HL-60/S4 treated with retinoic acid at 250 ng/mL for 4 days and 3 days (cell line): Measurements from ENCODE around the gene CEP41.
"Not testable (repeated sequence)": the region's sequence is repeated elsewhere in the genome, so short reads cannot be mapped to it uniquely, and the experiment has no call there.

Experiments
- in situ Hi-C: fragments of 300-500 bp; cut with MboI; formaldehyde crosslinking; loops from 2 replicates; pipeline ENCODE4 v1.7.0; 2022; ENCODE audit warnings: low sequenced_read_pairs

The CEP41 gene

DNA sequence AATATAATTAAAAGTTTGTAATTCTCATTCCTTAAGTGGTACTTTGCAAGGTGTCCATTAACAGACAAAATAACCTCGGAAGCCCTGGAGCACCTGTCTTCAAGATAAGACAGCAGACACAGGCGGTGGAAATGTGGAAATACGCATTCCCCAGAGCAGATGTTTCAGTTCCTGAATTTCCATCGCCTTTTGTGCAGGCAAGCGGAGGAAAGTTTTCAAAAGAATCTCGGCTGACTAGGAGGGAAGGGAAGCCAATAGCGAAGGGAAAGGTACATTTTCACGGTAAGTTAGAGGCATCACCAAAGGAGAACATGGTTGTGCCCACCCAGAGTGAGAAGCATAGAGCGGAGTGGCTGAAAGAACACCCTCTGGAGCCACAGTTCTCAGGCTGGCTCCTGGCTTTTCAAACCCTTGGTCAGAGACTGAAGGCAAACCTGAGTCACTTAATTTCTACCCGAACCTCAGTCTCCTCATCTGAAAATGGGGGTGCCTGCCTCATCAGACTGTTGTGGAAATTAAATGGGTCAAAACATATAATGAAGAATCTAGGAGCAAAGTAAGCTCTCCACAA, 46.9 kb downstream of the CEP41 start:
- in situ Hi-C loops: no loop called here

DNA sequence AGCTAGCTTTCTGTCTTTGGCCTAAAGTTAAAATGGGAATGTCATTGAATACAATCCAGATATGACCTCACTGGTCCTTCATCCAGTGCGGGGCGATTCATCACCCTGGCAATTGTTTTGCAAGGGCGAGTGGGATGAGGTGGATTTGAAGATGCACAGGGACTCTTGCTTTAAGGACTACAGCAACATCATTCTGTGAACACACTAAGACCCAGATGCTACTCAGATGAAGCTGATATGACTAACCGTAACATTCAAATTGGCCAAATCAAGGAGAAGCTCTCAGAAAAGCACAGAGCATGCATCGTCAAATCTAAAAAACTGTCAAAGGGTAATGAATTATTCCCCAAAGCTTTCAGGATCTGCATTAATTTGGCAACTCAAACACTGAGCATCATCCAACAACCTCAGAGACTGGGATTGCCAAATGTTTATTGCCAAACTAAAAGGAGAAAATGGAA, 47.7 kb downstream of the CEP41 start:
- in situ Hi-C loops: no loop called here

DNA sequence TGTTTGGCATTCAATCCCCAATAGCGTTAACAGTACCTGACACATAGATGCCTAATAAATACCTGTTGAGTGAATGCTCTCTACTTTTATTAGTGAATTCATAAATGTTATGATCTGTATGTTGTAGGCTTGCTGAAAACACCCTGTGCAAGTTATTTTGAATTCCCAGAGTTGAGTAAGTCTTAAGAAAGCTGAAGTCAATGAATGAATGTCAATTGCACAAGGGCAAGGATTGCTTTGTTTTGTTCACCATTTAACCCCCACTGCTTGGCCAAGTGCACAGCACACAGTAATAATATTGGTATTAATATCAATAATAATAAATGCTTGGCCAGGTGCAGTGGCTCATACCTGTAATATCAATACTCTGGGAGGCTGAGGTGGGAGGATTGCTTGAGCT, 50.3 kb downstream of the CEP41 start:
- in situ Hi-C loops: no loop called here

GRCh38 chr7:130388671-130389070, 52.1 kb downstream of the CEP41 start:
- in situ Hi-C loops: no loop called here

- in situ Hi-C loops: no loop called here
Measured at GRCh38 chr7:130387628-130388403, 53.0 kb downstream of the CEP41 start.

- in situ Hi-C loops: no loop called here
Measured at GRCh38 chr7:130387306-130387627, 53.5 kb downstream of the CEP41 start.

DNA sequence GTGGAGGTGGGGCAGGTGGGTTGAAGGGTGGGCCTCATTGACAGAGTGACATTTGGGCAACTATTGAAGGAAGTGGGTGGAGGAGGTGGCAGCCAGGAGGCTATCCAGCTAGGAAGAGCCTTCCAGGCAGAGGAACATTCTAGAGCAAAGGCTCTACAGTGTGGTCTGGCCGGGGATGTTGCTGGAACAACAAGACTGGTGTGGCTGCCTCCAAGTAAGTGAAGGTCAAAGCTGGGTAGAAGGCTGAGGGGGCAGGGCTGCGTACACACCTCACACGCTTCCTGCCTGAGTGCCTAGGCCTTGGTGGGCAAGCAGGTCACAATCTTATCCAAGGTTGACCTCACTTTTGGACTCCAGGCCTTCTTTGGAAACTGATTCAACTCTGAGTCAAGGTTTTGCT, 53.9 kb downstream of the CEP41 start:
- in situ Hi-C loops: no loop called here

DNA sequence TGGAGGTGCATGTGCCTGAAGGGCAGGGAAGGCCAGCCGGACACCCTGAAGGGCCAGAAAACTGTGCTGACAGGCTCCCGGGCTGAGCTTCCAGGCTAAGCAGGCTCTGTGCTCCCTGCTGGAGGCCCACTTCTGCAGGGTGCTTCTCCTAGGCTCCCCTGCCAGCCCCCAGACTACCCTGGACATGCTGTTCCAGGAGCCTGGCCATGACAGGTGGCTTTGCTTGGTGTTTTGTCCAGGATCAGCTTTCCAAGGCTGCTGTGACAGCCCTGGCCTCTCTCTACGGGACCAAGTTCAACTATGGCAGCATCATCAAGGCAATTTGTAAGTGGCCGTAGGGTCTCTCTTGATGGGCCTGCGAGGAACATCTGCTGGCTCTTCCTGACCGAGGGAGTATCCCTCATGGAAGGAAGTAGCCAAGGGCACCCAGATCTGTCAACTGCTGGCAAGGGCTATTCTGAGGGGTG, 55.2 kb downstream of the CEP41 start:
- in situ Hi-C loops: no loop called here

- in situ Hi-C loops: no loop called here
Measured at GRCh38 chr7:130384841-130385599, 55.8 kb downstream of the CEP41 start.

- in situ Hi-C loops: no loop called here
Measured at GRCh38 chr7:130384371-130384801, 56.4 kb downstream of the CEP41 start.

- in situ Hi-C loops: no loop called here
Measured at GRCh38 chr7:130383187-130383980, 57.4 kb downstream of the CEP41 start.

DNA sequence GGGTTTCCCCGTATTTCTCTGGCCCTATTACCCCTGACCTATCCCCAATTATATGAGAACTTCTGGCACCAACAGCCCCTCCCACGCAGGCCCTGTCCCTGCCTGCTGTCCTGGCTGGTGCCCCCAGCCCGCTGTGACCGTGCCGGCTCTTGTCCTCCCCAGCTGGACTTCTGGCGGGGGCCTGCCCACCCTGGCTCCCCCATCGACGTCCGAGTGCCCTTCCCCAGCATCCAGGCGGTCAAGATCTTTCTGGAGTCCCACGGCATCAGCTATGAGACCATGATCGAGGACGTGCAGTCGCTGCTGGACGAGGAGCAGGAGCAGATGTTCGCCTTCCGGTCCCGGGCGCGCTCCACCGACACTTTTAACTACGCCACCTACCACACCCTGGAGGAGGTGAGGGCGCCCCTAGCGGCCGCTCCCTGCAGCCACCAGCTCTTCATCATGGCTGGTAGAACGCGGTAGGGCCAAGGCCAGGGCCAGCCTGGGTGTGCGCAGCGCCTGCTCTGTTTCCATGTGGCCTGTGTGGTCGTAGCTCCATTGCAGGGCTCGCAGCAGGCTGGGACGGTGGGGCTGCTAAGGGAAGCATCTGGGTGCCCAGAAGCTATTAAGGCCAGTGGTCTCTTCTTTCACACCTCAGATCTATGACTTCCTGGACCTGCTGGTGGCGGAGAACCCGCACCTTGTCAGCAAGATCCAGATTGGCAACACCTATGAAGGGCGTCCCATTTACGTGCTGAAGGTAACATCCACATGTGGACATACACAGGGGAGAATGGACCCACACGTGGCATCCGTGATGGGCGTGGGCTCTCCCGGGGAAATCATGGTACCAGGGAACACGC, 59.1 kb downstream of the CEP41 start:
- in situ Hi-C loops: no loop called here

DNA sequence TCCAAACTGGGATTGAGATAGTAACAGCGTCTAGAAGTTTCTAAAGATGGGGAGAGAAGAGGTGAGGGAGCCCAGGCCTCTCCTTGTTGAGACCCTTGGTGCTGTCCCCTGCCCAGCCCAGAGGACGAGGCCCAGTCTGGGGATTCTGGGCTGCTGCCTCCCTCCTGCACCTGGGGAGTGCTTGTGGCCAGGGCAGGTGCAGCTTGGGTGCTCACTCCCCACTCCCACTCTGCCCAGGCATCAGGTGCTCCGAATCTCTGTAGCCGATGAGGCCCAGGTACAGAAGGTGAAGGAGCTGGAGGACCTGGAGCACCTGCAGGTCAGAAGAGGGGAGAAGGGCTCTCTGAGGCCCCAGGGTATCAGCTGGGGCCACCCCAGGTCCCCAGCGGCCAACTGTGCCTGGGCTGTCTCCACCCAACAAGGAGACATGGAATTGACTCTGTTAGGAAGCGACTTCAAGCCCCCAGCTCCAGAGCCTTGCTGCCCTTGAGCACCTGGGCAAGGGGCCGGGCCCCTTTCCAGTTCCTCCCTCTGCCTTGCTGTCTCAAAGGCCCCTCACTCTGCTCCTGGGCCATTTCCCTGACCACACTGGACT, 59.9 kb downstream of the CEP41 start:
- in situ Hi-C loops: no loop called here

DNA sequence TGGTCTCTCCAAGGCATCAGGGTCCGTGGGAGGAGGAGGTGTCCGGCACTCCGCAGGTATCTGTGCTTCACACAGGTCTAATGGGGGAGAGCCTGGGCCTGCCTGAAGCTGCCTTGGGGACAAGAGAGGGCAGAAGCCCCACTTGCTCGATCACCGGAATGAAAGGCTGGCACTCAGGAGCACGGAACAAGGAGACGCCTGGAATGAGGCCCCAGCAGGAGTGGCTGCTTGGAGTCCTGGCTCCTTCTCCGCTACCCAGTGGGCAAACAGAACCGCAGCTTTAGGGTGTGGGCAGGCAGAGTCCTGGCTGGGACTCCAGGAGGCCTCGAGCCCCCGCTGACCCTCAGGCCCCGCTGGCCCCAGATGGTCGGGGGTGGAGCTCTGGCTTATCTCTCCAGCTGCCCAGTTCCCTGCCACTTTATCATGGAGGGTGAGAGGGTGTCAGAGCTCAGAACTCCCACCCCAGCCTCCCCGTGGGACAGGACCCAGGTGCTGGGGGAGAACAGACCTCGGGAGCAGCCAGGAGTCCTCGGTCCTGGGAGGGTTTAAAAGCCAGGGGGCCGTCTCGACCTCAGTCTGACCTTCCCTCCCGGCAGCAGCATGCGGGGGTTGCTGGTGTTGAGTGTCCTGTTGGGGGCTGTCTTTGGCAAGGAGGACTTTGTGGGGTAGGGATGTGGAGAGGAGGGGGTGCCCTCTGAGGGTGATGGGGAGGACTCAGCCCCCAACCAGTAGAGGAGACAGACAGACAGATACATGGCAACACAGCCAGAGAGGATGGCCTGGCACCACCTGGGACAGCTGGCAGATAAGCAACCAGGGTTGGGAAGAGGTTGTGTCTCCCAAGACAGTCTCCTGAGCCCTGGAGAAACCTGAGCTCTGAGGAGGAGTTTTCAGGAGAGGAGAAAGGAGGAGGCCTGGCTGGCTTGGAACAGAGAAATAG, 60.6 kb downstream of the CEP41 start, which contains the start of gene CPA1:
Gene CPA1 (plus strand): TSS at position 574 of the 940 bp plus-strand sequence. CDS start 27 bp downstream, at position 601.
- in situ Hi-C loops: no loop called here

DNA sequence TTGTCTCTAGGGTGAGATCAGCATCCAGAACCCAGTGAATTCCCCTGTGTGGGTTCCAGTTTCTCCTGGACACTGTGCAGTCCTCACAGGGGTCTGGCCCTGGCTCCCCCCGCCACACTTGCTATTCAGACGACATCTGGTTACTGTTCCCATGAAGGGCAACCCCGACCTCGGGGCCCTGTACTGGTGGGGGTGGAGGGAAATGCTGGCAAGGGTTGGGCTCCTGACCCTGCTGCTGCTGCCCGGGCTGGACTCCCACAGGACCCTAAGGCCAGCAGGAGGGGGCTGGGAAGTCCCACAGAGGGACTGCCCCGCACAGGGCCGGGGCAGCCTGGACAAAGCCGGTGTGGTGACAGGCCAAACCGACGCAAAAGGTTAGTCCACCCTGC, 61.3 kb downstream of the CEP41 start:
- in situ Hi-C loops: no loop called here

DNA sequence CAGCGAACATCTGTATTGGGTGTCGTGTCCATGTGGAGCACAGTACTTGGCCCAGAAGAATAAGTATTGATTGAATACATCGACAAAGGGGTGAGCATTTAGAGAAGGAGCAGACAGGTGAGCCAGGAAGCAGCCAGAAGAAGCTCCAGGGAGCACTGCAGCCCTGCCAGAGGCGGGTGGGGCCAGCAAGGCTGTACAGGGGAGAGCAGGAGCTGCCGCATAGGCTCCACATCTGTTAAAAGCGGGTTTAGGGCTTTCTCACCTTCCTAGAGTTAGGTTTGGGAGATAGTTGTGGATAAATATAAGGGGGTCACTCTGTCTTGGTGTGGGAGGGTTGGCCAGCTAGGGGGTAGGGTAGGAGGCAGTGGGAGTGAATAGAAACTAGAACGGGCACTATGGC, 61.8 kb downstream of the CEP41 start:
- in situ Hi-C loops: no loop called here

DNA sequence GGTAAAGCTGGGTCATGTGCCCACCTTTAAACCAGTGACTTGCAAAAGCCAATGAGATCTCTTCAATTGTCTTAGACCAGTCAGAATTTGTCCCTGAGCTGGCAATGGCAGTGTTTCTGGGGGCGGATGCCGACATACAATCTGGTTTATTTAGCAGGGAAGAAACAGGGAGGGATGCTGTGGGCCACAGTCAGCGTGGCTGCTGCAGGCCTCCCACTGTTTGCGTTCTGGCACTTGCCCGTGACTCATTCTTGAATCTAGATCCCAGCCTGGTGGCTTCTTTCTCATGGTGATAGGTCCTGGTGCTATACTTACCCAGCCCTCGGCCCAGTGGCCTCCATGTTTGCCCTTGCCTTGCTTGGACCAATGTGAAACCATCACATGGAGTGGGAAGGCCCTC, 63.6 kb downstream of the CEP41 start:
- in situ Hi-C loops: no loop called here

DNA sequence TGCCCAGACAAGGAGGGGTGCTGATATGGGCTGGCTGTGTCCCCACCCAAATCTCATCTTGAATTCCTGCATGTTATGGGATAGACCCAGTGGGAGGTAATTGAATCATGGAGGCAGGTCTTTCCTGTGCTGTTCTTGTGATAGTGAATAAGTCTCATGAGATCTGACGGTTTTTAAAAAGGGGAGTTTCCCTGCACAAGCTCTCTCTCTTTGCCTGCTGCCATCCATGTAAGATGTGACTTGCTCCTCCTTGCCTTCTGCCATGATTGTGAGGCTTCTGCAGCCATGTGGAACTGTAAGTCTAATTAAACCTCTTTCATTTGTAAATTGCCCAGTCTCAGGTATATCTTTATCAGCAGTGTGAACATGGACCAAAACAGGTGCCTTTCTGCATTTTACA, 64.4 kb downstream of the CEP41 start:
- in situ Hi-C loops: not testable (repeated sequence)

DNA sequence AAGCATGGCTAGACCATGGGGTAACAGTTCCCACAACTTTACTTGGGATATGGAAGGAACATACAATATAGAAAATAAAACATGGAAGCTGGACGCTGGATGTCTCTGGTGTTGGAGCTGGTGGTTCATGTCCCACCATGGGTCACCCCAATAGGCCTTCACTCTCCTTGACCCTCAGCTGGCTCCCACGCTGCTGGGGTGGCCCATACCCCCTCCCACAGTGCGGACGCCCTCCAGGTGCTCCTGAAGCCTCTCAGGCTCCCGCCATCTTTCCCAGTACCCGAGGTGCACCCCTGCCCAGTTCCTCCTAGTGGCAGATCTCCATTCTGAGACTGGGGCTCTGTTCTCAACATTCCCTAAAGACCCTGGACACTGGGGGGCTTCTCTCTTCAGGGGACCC, 66.3 kb downstream of the CEP41 start:
- in situ Hi-C loops: no loop called here
